ENCODE data around the gene ARID3C. TPM values are rescaled to one million over a fixed set of nuclear protein-coding genes. Genes with fewer than 3 reads are reported as not detected.

The ARID3C gene
- total RNA-seq, 1 donor = not detected

DNA sequence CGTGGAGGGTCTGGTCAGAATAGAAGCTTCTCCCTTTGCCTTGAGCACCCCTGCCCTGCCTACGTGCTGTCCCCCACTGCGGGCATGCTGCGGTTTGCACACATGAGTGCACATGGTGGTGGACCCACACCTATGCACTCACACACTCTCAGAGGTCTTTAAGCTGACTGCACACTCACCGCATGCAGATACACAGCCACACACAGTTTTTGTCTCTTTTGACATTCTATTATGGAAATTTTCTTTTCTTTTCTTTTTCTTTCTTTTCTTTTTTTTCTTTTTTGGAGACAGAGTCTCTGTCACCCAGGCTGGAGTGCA, 584 bp upstream of the ARID3C start:
- H3K4me3 ChIP-seq (ENCODE audit: low read depth, low read length) = no peak overlapping the region
- TF ChIP-seq, protein P1, sequence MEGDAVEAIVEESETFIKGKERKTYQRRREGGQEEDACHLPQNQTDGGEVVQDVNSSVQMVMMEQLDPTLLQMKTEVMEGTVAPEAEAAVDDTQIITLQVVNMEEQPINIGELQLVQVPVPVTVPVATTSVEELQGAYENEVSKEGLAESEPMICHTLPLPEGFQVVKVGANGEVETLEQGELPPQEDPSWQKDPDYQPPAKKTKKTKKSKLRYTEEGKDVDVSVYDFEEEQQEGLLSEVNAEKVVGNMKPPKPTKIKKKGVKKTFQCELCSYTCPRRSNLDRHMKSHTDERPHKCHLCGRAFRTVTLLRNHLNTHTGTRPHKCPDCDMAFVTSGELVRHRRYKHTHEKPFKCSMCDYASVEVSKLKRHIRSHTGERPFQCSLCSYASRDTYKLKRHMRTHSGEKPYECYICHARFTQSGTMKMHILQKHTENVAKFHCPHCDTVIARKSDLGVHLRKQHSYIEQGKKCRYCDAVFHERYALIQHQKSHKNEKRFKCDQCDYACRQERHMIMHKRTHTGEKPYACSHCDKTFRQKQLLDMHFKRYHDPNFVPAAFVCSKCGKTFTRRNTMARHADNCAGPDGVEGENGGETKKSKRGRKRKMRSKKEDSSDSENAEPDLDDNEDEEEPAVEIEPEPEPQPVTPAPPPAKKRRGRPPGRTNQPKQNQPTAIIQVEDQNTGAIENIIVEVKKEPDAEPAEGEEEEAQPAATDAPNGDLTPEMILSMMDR (IDR thresholded peaks at IDR 0.05; ENCODE audit: insufficient read depth, low read depth, low read length) = no peak
- DNase-seq (ENCODE audit: low read depth) = no peak

GRCh38 chr9:34627716-34628655, 880 bp downstream of the ARID3C start:
- H3K4me3 ChIP-seq (ENCODE audit: low read depth, low read length) = no peak overlapping the region
- no peak for DNase-seq (ENCODE audit: low read depth)
- TF ChIP-seq, protein P1 (IDR thresholded peaks at IDR 0.05; ENCODE audit: insufficient read depth, low read depth, low read length) = no peak

- TF ChIP-seq, protein P1 (IDR thresholded peaks at IDR 0.05; ENCODE audit: insufficient read depth, low read depth, low read length) = no peak
- H3K4me3 ChIP-seq (ENCODE audit: low read depth, low read length) = no peak overlapping the region
- no peak for DNase-seq (ENCODE audit: low read depth)
These were observed 3.7 kb downstream of the ARID3C start for GRCh38 chr9:34625186-34625486.

DNA sequence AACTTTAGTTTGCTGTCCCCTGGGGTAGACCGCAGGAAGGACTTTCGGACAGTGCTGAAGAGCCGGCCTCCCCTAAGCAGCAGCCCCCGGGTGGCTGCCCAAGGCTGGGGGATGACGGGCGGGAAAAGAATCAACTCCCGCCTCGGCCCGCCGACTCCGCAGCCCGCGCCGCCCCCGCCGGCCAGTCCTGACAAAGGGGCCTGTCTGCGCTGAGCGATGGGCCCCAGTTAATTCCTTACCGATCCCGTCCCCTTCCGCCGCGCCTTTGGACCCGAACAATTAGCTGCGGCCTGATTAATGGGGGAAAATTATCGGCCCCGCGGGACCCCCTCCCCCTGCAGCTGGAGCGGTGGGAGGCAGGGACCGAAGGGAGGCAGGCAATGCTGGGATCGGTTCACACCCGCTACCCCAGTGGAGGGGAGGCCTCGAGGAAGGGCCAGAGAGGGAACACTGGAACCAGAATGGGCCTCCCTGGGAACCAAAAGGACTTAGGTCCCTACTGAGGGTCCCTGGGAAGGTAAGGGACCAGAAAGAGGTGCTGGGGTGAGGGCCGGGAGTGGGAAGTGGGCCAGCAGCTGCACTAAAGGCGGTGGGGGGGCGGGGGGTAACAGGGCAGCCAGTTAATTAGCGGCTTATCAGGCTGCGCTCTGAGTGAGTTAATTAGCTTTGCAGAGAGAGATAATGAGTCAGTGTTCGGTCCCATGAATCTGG, 4.2 kb downstream of the ARID3C start:
- no peak for DNase-seq (ENCODE audit: low read depth)
- no peak overlapping the region for H3K4me3 ChIP-seq (ENCODE audit: low read depth, low read length)
- TF ChIP-seq, protein P1 (IDR thresholded peaks at IDR 0.05; ENCODE audit: insufficient read depth, low read depth, low read length) = no peak

DNA sequence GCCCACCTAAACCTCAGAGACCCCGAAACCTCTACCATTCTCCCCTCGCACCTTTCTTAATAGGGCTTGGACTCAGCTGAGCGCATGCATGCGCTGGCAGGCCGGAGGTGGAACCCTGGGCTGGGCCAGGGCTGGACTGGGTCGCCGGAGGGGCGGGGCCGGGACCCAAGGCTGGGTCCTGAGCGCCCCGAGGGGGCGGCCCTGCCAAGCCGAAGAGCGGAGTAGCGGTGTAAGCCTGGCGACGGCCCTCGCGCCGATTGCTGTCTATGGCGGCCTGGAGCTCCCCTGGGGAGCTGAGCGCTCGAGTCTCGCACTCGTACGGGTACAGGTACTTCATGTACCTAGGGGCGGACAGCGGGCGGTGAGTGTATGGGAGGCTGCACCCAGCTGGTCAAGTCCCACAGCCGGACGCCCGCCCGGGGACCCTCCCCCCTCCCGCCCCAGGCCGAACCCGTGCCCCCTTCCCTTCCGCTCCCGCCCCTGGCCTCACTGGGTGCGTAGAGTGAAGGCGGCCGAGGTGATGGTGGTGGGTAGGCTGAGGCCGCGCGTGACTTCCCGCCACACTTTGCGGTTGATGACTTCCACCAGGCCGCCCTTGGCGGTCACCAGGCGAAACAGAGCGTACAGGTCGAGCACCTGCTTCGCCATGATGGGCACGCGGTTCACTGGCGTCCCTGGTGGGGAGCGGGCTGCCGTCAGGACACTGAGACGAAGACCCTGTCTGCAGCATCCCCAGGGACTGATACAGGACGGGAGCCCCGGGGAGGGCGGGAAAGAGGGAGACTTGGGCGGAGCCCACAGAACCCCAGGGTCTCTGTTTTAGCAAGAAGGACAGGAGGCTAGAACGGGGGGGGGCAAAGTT, 5.3 kb downstream of the ARID3C start:
- no peak overlapping the region for H3K4me3 ChIP-seq (ENCODE audit: low read depth, low read length)
- no peak for DNase-seq (ENCODE audit: low read depth)
- TF ChIP-seq, protein P1 (IDR thresholded peaks at IDR 0.05; ENCODE audit: insufficient read depth, low read depth, low read length) = no peak

DNA sequence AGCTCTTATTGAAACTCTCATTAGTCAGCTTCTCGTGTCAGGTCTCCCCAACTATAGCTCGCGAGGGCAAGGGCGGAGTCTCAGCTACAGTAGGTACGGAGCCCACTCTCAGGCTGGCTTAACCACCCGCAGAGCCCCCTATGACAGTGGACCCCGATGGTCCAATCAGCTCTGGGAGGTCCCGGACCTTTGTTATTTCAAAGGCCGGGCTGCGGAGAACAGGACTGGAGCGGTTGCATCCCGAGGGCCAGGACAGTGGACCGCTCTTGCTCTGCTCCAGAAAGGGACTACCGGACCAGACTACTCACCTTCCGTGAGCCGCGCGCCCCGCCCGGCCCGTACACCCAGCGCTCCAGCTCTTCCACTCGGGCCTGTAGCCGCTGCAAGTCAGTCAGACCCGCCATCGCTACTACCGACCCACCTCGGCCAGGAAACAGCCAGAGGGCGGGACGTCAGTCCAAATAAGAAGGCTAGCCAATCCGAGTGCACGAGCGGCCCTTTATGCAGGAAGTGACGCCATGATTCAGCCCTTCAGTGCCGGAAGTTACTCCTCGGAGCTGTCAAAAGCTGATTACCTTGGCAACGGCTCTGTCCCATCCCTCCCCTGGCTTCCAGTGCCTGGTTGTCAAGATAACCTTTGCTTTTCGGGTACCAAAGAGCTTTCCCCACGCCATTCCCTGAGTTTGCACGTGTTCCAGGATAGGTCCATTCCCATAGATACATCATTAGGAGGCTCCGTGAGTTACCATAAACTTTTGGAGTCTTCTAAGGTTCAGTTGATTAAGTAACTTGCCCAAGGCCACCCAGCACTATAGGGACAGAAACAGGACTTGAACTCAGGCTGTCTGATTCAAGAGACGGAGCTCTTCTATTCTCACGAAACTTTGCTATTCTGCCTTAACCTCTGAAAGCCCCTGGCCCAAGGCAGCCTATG, 8.5 kb downstream of the ARID3C start, which contains the start of gene DCTN3:
Gene DCTN3, minus strand, starts transcription at position 435 of the 934 bp plus-strand sequence. Its CDS starts 31 bp downstream, at position 404.
- TF ChIP-seq, protein P1 (IDR thresholded peaks at IDR 0.05; ENCODE audit: insufficient read depth, low read depth, low read length) = no peak
- DNase-seq (ENCODE audit: low read depth) = peak; percentile 95
- H3K4me3 ChIP-seq (ENCODE audit: low read depth, low read length) = peak within 1 kb of the TSS; percentile 69
